ENCODE data around the gene PYDC1.

- no peak for TF ChIP-seq POLR2AphosphoS5 (IDR thresholded peaks at IDR 0.05)
- TF ChIP-seq CTCF (IDR thresholded peaks at IDR 0.05), result no peak
- no peak for TF ChIP-seq POLR2A (IDR thresholded peaks at IDR 0.05)
These were observed 30.8 kb downstream of the PYDC1 start for GRCh38 chr16:31186176-31186575.
